ENCODE measurements around the gene STIMATE.

Gene STIMATE

GRCh38 chr3:52872245-52872644 is 25.1 kb downstream of the STIMATE start:
- DNase-seq: no peak
- H3K27me3 Mint-ChIP-seq (ENCODE audit: low read depth, poor library complexity): peaks cover 3% of the 10 kb centered on the region
- H3K4me1 Mint-ChIP-seq: peaks cover 19% of the 10 kb centered on the region
- no peaks in the 10 kb centered on the region for H3K9me3 Mint-ChIP-seq
- no peak overlapping the region for H3K4me3 Mint-ChIP-seq
- no peak for TF ChIP-seq CTCF (IDR thresholded peaks at IDR 0.05)
- no peaks in the 10 kb centered on the region for H3K36me3 Mint-ChIP-seq (ENCODE audit: low read depth)
- H3K27ac Mint-ChIP-seq: peak overlapping the region; percentile 16

- Mint-ChIP-seq H3K27ac (peak overlapping the region; percentile 16), H3K9me3 (no peaks in the 10 kb centered on the region), H3K4me1 (peaks cover 20% of the 10 kb centered on the region), H3K4me3 (no peak overlapping the region), H3K27me3 (ENCODE audit: low read depth, poor library complexity) (peaks cover 3% of the 10 kb centered on the region), H3K36me3 (ENCODE audit: low read depth) (no peaks in the 10 kb centered on the region)
- no peak for DNase-seq
- TF ChIP-seq CTCF (IDR thresholded peaks at IDR 0.05): no peak
Observed at GRCh38 chr3:52871761-52872160, 25.6 kb downstream of the STIMATE start.

- peaks cover 12% of the 10 kb centered on the region for H3K36me3 Mint-ChIP-seq (ENCODE audit: low read depth)
- H3K9me3 Mint-ChIP-seq: peaks cover 9% of the 10 kb centered on the region
- DNase-seq: no peak
- H3K4me3 Mint-ChIP-seq: no peak overlapping the region
- peaks cover 6% of the 10 kb centered on the region for H3K27me3 Mint-ChIP-seq (ENCODE audit: low read depth, poor library complexity)
- H3K27ac Mint-ChIP-seq: no peak overlapping the region
- no peak for TF ChIP-seq CTCF (IDR thresholded peaks at IDR 0.05)
- peaks cover 20% of the 10 kb centered on the region for H3K4me1 Mint-ChIP-seq
Observed at GRCh38 chr3:52870471-52870870, 26.9 kb downstream of the STIMATE start.

GRCh38 chr3:52866427-52866826 is 30.9 kb downstream of the STIMATE start:
- Mint-ChIP-seq H3K9me3 (peaks cover 39% of the 10 kb centered on the region), H3K27me3 (ENCODE audit: low read depth, poor library complexity) (peaks cover 3% of the 10 kb centered on the region), H3K27ac (no peak overlapping the region), H3K4me1 (peaks cover 11% of the 10 kb centered on the region), H3K4me3 (no peak overlapping the region), H3K36me3 (ENCODE audit: low read depth) (peaks cover 29% of the 10 kb centered on the region)
- TF ChIP-seq CTCF (IDR thresholded peaks at IDR 0.05): no peak
- DNase-seq: no peak

- H3K27me3 Mint-ChIP-seq (ENCODE audit: low read depth, poor library complexity): peaks cover 3% of the 10 kb centered on the region
- no peak for DNase-seq
- H3K36me3 Mint-ChIP-seq (ENCODE audit: low read depth): peaks cover 29% of the 10 kb centered on the region
- H3K27ac Mint-ChIP-seq: no peak overlapping the region
- no peak overlapping the region for H3K4me3 Mint-ChIP-seq
- peaks cover 11% of the 10 kb centered on the region for H3K4me1 Mint-ChIP-seq
- no peak for TF ChIP-seq CTCF (IDR thresholded peaks at IDR 0.05)
- peaks cover 39% of the 10 kb centered on the region for H3K9me3 Mint-ChIP-seq
Observed at GRCh38 chr3:52865994-52866393, 31.4 kb downstream of the STIMATE start.

GRCh38 chr3:52860424-52860768 is 37.0 kb downstream of the STIMATE start:
- no peak overlapping the region for H3K27ac Mint-ChIP-seq
- H3K27me3 Mint-ChIP-seq (ENCODE audit: low read depth, poor library complexity): peaks cover 4% of the 10 kb centered on the region
- H3K4me1 Mint-ChIP-seq: no peaks in the 10 kb centered on the region
- peaks cover 28% of the 10 kb centered on the region for H3K36me3 Mint-ChIP-seq (ENCODE audit: low read depth)
- peaks cover 32% of the 10 kb centered on the region for H3K9me3 Mint-ChIP-seq
- TF ChIP-seq CTCF (IDR thresholded peaks at IDR 0.05): no peak
- DNase-seq: no peak
- no peak overlapping the region for H3K4me3 Mint-ChIP-seq

All from nephron progenitor cell (in vitro differentiated cells).